ENCODE results near the gene TUBGCP2.

DNA sequence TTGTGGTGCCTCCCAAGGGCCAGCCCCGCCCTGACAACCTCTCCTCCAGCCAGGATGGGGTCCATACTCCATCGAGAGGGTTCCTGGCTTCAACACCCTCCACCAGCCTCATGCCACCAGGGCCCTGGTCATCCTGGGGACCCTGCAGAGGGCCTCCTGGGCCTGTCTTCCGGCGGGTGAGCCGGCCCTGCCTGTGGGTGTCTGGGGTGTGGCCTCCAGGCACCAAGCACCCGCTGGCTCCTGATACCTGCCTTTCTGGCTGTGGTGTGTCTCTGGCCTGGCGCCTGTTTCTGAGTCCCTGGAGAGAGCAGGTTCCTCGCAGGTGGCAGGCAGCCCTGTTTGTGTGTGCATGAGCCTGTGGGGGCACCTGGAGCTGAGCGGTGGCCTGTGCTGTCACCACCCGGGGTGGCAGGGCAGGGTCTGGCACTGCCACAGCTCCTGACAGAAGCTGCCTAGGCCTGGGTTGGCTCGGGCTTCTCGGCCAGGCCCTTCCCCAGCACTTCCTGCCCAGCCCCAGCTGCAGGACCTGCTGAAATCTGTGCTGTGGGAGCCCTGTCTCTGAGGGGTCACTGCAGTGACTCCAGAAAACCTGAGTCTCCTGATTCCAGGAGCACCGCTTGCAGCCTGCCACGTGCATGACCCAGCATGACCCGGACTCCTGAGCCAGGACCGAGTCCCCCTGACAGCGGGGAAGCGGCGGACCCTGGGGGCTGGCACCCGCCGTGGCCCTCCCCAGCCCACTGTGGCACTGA, 50.4 kb downstream of the TUBGCP2 start:
- TF ChIP-seq CTCF (conservative IDR thresholded peaks at IDR 0.05; ENCODE audit: low read depth, low read length) (no peak), EZH2 (IDR thresholded peaks at IDR 0.05; ENCODE audit: borderline replicate concordance, low read depth, low read length, poor library complexity, severe bottlenecking) (no peak)

Data from A673 (cell line).